IPS-NIHi7 (cell line): ENCODE results near the gene CDCP2.
"Not testable (repeated sequence)": the region's sequence is repeated elsewhere in the genome, so short reads cannot be mapped to it uniquely, and the experiment has no call there.

ENCODE experiments used
- DNase-seq: peaks from one replicate; pipeline ENCODE4 v3.0.0; 2012; ENCODE audit warnings: mixed read lengths; ENCODE audit errors: extremely low spot score

The CDCP2 gene

GRCh38 chr1:54168206-54168965 lies 15.6 kb upstream of the CDCP2 start:
- DNase-seq: no peak

- no peak for DNase-seq
Observed at GRCh38 chr1:54167422-54168139, 14.8 kb upstream of the CDCP2 start.

GRCh38 chr1:54166357-54166756 lies 13.6 kb upstream of the CDCP2 start:
- not testable (repeated sequence) for DNase-seq

GRCh38 chr1:54165146-54165545 lies 12.3 kb upstream of the CDCP2 start:
- no peak for DNase-seq

GRCh38 chr1:54163573-54163972 lies 10.8 kb upstream of the CDCP2 start:
- no peak for DNase-seq

- DNase-seq: no peak
Observed at GRCh38 chr1:54163051-54163450, 10.3 kb upstream of the CDCP2 start.

- no peak for DNase-seq
Observed at GRCh38 chr1:54161495-54162168, 8.8 kb upstream of the CDCP2 start.

- DNase-seq: no peak
Observed at GRCh38 chr1:54160351-54160750, 7.6 kb upstream of the CDCP2 start.

- DNase-seq: no peak
Observed at GRCh38 chr1:54159733-54160316, 7.0 kb upstream of the CDCP2 start.

GRCh38 chr1:54158071-54158470 lies 5.3 kb upstream of the CDCP2 start:
- no peak for DNase-seq

- DNase-seq: no peak
Observed at GRCh38 chr1:54157401-54157800, 4.6 kb upstream of the CDCP2 start.

- DNase-seq: no peak
Observed at GRCh38 chr1:54156986-54157385, 4.2 kb upstream of the CDCP2 start.

GRCh38 chr1:54156201-54156600 lies 3.4 kb upstream of the CDCP2 start:
- DNase-seq: no peak

- DNase-seq: peak; percentile 77
Observed at GRCh38 chr1:54153535-54154439, 987 bp upstream of the CDCP2 start.

GRCh38 chr1:54151013-54151412 lies 1.8 kb downstream of the CDCP2 start:
- no peak for DNase-seq

GRCh38 chr1:54149734-54150133 lies 3.1 kb downstream of the CDCP2 start:
- DNase-seq: no peak

- no peak for DNase-seq
Observed at GRCh38 chr1:54144366-54144765, 8.4 kb downstream of the CDCP2 start.

GRCh38 chr1:54142146-54142900 lies 10.5 kb downstream of the CDCP2 start:
- no peak for DNase-seq

GRCh38 chr1:54139711-54140110 lies 13.1 kb downstream of the CDCP2 start:
- no peak for DNase-seq

- no peak for DNase-seq
Observed at GRCh38 chr1:54138994-54139393, 13.8 kb downstream of the CDCP2 start.
